ENCODE data around the gene MICU1.
"Not testable (repeated sequence)": the region's sequence is repeated elsewhere in the genome, so short reads cannot be mapped to it uniquely, and the experiment has no call there.

MICU1 gene

DNA sequence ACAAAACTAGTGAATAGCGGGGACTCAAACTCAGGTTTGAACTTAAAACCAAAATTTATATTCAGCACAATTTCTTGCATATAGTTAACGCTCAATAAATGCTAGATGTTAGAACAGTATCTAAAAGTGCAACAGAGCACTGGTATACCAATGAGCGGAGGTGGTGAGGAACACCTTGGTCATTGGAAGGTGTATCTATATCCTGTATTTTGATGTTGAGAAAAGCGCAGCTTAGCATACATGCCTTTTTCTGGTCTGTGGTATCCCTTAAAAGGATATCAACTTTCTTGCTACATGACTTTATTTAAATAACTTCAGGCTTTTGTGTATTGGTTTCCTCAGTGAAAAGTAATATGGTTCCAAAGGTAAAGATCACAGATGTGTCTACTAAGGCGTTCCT is 237.8 kb downstream of the MICU1 start:
- H3K27ac ChIP-seq = no peak overlapping the region
- in situ Hi-C loops (cut with HindIII; ENCODE audit: low pct_ligation_motif_present, low sequenced_read_pairs) = no loop called here
- H3K36me3 ChIP-seq (replicated peaks) = no peaks in the 10 kb centered on the region
- no peak for DNase-seq
- no peak overlapping the region for H3K4me3 ChIP-seq (ENCODE audit: low read depth, low read length)
- no peak for TF ChIP-seq CTCF (IDR thresholded peaks at IDR 0.05; ENCODE audit: low read depth, low read length, missing control alignments)
- no peaks in the 10 kb centered on the region for H3K27me3 ChIP-seq (replicated peaks)

GRCh38 chr10:72386916-72387586 is 238.8 kb downstream of the MICU1 start:
- H3K4me3 ChIP-seq (ENCODE audit: low read depth, low read length) = no peak overlapping the region
- H3K27ac ChIP-seq = no peak overlapping the region
- in situ Hi-C loops (cut with HindIII; ENCODE audit: low pct_ligation_motif_present, low sequenced_read_pairs) = no loop called here
- no peak for TF ChIP-seq CTCF (IDR thresholded peaks at IDR 0.05; ENCODE audit: low read depth, low read length, missing control alignments)
- DNase-seq = no peak
- no peaks in the 10 kb centered on the region for H3K36me3 ChIP-seq (replicated peaks)
- no peaks in the 10 kb centered on the region for H3K27me3 ChIP-seq (replicated peaks)

- Histone ChIP-seq H3K4me3 (ENCODE audit: low read depth, low read length) (no peak overlapping the region), H3K36me3 (replicated peaks) (no peaks in the 10 kb centered on the region), H3K27me3 (replicated peaks) (no peaks in the 10 kb centered on the region), H3K27ac (no peak overlapping the region)
- in situ Hi-C loops (cut with HindIII; ENCODE audit: low pct_ligation_motif_present, low sequenced_read_pairs) = no loop called here
- no peak for TF ChIP-seq CTCF (IDR thresholded peaks at IDR 0.05; ENCODE audit: low read depth, low read length, missing control alignments)
- no peak for DNase-seq
Observed at GRCh38 chr10:72385724-72386123, 240.2 kb downstream of the MICU1 start.

DNA sequence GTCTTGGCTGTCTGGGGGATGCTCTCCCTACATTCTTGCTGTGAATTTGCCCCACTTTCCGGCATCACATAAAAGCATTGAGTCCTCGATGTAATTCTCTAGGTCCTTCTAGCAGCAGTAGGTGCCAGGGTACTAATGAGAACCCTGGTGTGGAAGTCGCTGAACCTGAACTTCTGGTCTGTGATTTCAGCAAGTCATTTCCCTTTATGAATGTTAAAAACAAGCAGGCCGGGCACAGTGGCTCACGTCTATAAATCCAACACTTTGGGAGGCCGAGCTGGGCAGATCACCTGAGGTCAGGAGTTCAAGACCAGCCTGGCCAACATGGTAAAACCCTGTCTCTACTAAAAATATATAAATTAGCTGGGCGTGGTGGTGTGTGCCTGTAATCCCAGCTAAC is 240.9 kb downstream of the MICU1 start:
- DNase-seq; H3K27me3 ChIP-seq (replicated peaks); H3K4me3 ChIP-seq (ENCODE audit: low read depth, low read length); in situ Hi-C loops (cut with HindIII; ENCODE audit: low pct_ligation_motif_present, low sequenced_read_pairs); H3K36me3 ChIP-seq (replicated peaks); H3K27ac ChIP-seq: not testable (repeated sequence)

DNA sequence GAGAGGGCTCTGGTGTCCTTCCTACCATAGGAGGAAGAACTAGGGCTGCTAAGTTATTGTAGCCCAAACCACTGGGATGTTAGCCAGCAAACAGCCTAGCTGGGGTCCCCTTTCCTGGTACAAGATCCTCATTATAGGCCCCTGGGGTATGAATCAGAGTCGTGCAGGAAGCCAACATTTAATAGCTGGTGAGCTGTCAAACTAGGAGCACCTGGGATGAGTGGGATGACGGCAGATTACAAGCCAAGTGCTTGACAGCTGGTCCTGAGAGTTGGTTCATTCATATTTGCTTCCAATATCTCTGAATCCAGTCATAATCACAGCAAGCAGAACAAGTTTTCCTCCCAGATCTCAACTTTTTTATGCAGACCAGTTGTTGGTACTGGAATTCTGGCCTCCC is 246.1 kb downstream of the MICU1 start:
- no peaks in the 10 kb centered on the region for H3K27me3 ChIP-seq (replicated peaks)
- TF ChIP-seq CTCF (IDR thresholded peaks at IDR 0.05; ENCODE audit: low read depth, low read length, missing control alignments) = no peak

GRCh38 chr10:72379062-72379461 is 246.8 kb downstream of the MICU1 start:
- TF ChIP-seq CTCF (IDR thresholded peaks at IDR 0.05; ENCODE audit: low read depth, low read length, missing control alignments) = no peak
- Histone ChIP-seq H3K27ac (no peak overlapping the region), H3K4me3 (ENCODE audit: low read depth, low read length) (no peak overlapping the region), H3K27me3 (replicated peaks) (no peaks in the 10 kb centered on the region), H3K36me3 (replicated peaks) (no peaks in the 10 kb centered on the region)
- in situ Hi-C loops (cut with HindIII; ENCODE audit: low pct_ligation_motif_present, low sequenced_read_pairs) = no loop called here
- DNase-seq = no peak

More for the DNA sequence above, 246.1 kb downstream of the MICU1 start:
- in situ Hi-C loops (cut with HindIII; ENCODE audit: low pct_ligation_motif_present, low sequenced_read_pairs) = no loop called here
- no peak overlapping the region for H3K4me3 ChIP-seq (ENCODE audit: low read depth, low read length)
- H3K27ac ChIP-seq = no peak overlapping the region
- H3K36me3 ChIP-seq (replicated peaks) = no peaks in the 10 kb centered on the region
- DNase-seq = no peak
